Measurements from ENCODE around the gene B4GALT6.

The B4GALT6 gene

DNA sequence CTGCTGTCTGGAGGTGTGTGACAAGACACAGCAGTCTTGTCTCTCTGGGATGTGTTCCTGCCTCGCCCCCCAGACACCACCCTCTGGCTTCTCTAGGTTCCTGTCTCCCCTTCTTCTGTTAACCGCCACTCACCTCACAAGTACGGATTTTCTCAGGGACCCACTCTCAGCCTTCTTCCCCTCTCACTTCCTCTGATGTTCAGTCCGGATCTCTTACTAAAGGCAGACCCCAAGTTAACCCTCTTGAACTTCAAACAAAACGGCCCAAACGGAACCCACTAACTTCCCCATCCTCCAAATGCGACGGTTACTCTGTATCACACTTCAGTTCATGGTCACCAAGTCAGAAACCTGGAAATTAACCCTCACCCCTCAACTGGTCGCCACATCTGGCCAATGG lies 32.0 kb downstream of the B4GALT6 start:
- TF ChIP-seq, protein P1, sequence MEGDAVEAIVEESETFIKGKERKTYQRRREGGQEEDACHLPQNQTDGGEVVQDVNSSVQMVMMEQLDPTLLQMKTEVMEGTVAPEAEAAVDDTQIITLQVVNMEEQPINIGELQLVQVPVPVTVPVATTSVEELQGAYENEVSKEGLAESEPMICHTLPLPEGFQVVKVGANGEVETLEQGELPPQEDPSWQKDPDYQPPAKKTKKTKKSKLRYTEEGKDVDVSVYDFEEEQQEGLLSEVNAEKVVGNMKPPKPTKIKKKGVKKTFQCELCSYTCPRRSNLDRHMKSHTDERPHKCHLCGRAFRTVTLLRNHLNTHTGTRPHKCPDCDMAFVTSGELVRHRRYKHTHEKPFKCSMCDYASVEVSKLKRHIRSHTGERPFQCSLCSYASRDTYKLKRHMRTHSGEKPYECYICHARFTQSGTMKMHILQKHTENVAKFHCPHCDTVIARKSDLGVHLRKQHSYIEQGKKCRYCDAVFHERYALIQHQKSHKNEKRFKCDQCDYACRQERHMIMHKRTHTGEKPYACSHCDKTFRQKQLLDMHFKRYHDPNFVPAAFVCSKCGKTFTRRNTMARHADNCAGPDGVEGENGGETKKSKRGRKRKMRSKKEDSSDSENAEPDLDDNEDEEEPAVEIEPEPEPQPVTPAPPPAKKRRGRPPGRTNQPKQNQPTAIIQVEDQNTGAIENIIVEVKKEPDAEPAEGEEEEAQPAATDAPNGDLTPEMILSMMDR (IDR thresholded peaks at IDR 0.05; ENCODE audit: borderline replicate concordance, insufficient read depth, low read depth, low read length), result no peak
- no peak overlapping the region for H3K4me3 ChIP-seq (ENCODE audit: low read depth, low read length)

DNA sequence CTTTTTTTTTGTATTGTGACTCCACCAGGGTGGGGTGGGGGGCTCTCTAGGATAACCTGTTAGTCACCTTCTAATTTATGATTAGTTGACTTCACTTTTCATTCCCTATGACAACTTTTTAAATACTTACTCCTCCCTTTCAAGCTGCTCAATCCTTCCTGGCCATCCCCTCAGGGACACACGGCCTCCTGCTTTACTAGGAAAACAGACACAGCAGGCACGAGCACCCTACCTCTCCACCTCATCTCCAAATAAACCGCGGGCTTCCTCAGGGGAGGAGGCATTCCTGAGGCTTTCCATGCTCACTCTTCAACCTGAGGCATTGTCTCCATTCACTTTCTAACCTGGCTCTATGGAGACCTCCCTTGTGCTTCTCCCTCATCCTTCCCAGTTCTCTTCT lies 33.0 kb downstream of the B4GALT6 start:
- H3K4me3 ChIP-seq (ENCODE audit: low read depth, low read length), result no peak overlapping the region
- TF ChIP-seq, protein P1 (IDR thresholded peaks at IDR 0.05; ENCODE audit: borderline replicate concordance, insufficient read depth, low read depth, low read length), result no peak

DNA sequence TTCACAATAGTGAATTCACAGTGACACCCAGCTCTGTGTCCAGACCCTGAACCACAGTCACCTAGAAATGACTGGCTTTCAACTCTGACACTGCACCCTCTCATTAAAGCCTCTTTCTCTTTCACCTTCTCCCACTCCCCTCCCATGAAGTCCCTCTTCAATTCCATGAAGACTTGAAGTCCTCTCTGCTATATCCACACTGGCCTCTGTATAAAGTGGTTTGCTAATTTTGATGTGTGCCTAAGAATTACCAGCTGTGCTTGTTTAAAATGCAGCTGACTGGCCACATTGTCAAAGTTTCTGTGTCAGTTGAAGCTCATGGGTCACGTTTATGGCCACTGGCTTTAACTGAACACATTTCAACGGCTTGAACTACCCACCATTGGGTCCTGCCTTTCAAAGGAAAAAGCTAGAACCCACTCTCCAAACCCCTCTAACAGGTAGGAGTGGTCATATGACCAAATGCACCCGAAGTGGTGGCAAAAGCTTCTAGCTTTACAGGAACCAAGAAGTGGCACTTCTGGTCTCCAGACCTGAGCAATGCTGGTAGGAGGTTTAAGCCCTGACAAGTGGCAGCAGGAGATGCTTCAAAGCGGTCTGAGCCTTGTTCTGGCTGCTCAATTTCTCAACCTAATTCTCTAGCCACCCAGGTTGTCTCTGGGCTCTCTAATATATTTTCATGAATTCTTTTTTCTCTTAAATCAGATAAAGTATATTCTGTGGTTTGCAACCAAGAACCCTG lies 34.2 kb downstream of the B4GALT6 start:
- no peak overlapping the region for H3K4me3 ChIP-seq (ENCODE audit: low read depth, low read length)

DNA sequence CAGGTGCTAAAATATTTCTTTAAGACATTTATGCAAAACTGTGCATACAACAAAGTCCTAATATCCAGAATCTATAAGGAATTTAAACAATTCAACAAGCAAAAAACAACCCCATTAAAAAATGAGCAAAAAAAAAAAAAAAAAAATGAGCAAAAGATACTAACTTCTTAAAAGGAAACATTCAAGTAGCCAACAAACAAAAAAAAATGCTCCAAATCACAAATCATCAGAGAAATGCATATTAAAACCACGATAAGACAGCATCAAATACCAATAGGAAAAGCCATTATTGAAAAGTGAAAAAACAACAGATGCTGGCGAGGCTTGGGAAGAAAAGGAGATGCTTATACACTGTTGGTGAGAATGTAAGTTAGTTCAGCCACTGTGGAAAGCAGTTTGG lies 34.9 kb downstream of the B4GALT6 start:
- TF ChIP-seq, protein P1 (IDR thresholded peaks at IDR 0.05; ENCODE audit: borderline replicate concordance, insufficient read depth, low read depth, low read length), result no peak
- no peak overlapping the region for H3K4me3 ChIP-seq (ENCODE audit: low read depth, low read length)

More for the DNA sequence above, 34.2 kb downstream of the B4GALT6 start:
- TF ChIP-seq, protein P1 (IDR thresholded peaks at IDR 0.05; ENCODE audit: borderline replicate concordance, insufficient read depth, low read depth, low read length), result no peak

DNA sequence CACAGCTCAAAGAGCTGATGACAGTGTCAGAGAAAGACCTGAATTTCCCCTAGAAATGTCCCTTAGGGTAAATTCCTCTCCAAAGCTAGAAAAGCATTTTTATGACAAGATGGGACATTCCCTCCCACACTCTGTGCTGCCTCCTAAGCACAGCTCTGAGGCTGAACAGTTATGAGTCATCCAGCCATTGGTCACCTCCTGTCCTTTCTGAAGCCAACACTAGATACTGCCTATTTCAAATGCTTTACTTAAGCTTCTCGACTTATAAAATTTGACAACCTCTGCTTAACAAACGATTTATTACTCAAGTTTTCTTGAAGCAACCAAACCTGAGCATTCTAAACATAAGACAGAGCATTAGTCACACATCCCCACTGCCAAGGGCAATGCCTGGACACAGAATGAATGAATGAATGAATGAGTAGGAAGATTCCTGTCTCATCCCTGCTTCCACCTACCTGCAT lies 35.4 kb downstream of the B4GALT6 start:
- no peak overlapping the region for H3K4me3 ChIP-seq (ENCODE audit: low read depth, low read length)

DNA sequence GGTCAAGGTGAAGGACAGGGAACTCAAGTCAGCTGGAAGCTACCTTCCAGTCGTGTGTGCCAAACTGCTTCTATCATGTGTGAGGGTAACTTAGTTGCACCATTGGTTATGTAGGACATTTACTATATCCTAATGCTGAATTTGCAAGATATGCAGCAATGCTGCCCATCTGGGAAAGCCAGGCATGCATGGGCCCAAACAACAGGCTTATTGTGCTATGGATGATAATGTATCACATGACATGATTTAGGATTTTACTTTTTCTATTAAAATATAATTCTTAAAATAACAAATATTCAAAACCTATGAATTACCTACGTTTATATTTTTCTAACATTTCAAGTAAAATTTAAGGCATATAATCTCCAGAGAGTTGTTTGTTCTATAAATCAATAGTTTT lies 35.9 kb downstream of the B4GALT6 start:
- TF ChIP-seq, protein P1 (IDR thresholded peaks at IDR 0.05; ENCODE audit: borderline replicate concordance, insufficient read depth, low read depth, low read length), result no peak
- H3K4me3 ChIP-seq (ENCODE audit: low read depth, low read length), result no peak overlapping the region

More for the DNA sequence above, 35.4 kb downstream of the B4GALT6 start:
- TF ChIP-seq, protein P1 (IDR thresholded peaks at IDR 0.05; ENCODE audit: borderline replicate concordance, insufficient read depth, low read depth, low read length), result no peak

DNA sequence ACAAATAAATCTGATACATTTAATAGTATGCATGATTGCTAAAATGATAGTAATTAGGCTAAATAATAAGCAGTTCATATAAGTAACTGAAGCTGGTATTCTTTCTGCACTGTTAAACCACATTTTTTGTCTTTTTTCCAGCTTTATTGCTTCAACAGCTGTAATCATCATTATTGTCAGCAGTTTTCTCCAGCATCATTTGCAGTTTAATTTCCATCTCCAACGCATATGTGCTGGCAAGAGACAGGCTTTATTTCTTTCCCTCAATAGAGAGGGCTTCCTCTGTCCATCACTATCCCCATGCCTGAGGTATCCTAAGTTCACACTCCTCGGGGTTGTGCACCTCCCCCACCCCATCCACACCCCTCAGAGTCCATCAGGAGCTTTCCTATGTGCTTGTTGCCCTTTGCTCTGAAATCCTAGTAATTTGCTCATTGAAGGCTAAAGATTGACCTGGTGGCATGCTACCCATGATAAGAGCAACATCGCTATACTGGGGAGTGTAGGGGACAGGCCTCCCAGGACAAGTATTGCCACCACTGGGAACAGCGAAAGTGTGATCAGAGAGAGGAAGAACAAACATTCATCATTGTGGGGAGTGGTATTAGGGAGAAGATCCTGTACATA lies 37.1 kb downstream of the B4GALT6 start:
- H3K4me3 ChIP-seq (ENCODE audit: low read depth, low read length), result no peak overlapping the region
- TF ChIP-seq, protein P1 (IDR thresholded peaks at IDR 0.05; ENCODE audit: borderline replicate concordance, insufficient read depth, low read depth, low read length), result no peak
